Cardiac muscle cell (in vitro differentiated cells and primary cell): ENCODE measurements around the gene KLRB1. TPM values are rescaled to one million over a fixed set of nuclear protein-coding genes. Genes with fewer than 3 reads are reported as not detected.

Experiments
- DNase-seq, 2 donors: peaks; one replicate each; pipeline versions ENCODE4 v3.0.0 to v3.0.0-alpha.2; 2010 to 2017; ENCODE audit warnings: low read depth in 1 of 2, low spot score in 1 of 2
- H3K27ac ChIP-seq: fragments of 200-600 bp; sonication (generic); 2 replicates; pipeline ENCODE4 v1.5.1; 2016
- H3K27me3 ChIP-seq: fragments of 200-600 bp; sonication (generic); 2 replicates; pipeline ENCODE4 v1.6.0; 2016; ENCODE audit warnings: control low read depth
- H3K36me3 ChIP-seq: fragments of 200-600 bp; sonication (generic); 2 replicates; pipeline ENCODE4 v1.5.1; 2016; ENCODE audit warnings: control low read depth
- H3K4me1 ChIP-seq: fragments of 200-600 bp; sonication (generic); 2 replicates; pipeline ENCODE4 v1.8.1; 2017; ENCODE audit warnings: low read depth, mild to moderate bottlenecking, mixed run types
- H3K4me3 ChIP-seq: fragments of 200-600 bp; sonication (generic); 2 replicates; pipeline ENCODE4 v1.5.1; 2016; ENCODE audit warnings: mild to moderate bottlenecking
- H3K9me3 ChIP-seq: fragments of 200-600 bp; sonication (generic); 2 replicates; pipeline ENCODE4 v1.5.1; 2017; ENCODE audit warnings: low read depth, mild to moderate bottlenecking, control low read depth
- polyA plus RNA-seq: library from polyadenylated mRNA; unstranded; fragments of >200 nt; fragmentation: Nextera tagmentation; extraction: Ambion mirVana; gene quantifications from 2 replicates; pipeline ENCODE4 v1.2.1, GENCODE V29; 2016
- total RNA-seq: library from RNA; depleted of rRNA; stranded (reverse); fragments of >200 nt; gene quantifications from 2 replicates; pipeline ENCODE4 v1.2.3, GENCODE V29; 2016
- TF ChIP-seq, protein P1 (sequence below): IDR thresholded peaks from 2 replicates; pipeline ENCODE4 v1.5.1; 2012; ENCODE audit warnings: low read depth, mild to moderate bottlenecking, low read length

Gene KLRB1
- total RNA-seq: not detected in 2 replicates
- polyA plus RNA-seq: not detected in 2 replicates

DNA sequence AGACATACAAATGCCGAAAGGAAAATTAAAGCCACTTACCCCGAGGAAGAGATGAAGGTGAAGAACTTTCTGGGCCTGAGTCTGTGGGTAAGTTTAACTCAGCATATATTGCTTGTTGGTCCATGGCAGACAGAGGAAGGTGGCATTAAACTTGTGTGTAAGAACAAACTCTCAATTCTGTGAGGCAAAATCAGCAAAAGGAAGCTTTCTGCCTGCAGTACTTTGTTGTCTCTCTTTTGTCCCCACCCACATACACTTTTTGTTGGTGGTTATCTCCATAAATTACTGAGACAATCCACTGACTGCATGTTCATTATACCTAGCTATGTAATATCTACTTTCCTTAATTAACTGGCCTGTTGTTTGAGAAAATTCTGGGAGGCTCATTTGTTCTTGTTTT, at the start of gene KLRB1:
Gene KLRB1 (minus strand): TSS at position 201 of the 400 bp plus-strand sequence. CDS start 77 bp downstream, at position 124.
- no peak within 1 kb of the TSS for H3K4me3 ChIP-seq
- DNase-seq: no peak
- TF ChIP-seq, protein P1, sequence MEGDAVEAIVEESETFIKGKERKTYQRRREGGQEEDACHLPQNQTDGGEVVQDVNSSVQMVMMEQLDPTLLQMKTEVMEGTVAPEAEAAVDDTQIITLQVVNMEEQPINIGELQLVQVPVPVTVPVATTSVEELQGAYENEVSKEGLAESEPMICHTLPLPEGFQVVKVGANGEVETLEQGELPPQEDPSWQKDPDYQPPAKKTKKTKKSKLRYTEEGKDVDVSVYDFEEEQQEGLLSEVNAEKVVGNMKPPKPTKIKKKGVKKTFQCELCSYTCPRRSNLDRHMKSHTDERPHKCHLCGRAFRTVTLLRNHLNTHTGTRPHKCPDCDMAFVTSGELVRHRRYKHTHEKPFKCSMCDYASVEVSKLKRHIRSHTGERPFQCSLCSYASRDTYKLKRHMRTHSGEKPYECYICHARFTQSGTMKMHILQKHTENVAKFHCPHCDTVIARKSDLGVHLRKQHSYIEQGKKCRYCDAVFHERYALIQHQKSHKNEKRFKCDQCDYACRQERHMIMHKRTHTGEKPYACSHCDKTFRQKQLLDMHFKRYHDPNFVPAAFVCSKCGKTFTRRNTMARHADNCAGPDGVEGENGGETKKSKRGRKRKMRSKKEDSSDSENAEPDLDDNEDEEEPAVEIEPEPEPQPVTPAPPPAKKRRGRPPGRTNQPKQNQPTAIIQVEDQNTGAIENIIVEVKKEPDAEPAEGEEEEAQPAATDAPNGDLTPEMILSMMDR: no peak
- H3K27ac ChIP-seq: no peak within 1 kb of the TSS
- no peaks in the 10 kb centered on the region for H3K9me3 ChIP-seq
- H3K27me3 ChIP-seq: no peaks in the 10 kb centered on the region
- no peaks in the 10 kb centered on the region for H3K4me1 ChIP-seq
- H3K36me3 ChIP-seq: no peaks in the 10 kb centered on the region

DNA sequence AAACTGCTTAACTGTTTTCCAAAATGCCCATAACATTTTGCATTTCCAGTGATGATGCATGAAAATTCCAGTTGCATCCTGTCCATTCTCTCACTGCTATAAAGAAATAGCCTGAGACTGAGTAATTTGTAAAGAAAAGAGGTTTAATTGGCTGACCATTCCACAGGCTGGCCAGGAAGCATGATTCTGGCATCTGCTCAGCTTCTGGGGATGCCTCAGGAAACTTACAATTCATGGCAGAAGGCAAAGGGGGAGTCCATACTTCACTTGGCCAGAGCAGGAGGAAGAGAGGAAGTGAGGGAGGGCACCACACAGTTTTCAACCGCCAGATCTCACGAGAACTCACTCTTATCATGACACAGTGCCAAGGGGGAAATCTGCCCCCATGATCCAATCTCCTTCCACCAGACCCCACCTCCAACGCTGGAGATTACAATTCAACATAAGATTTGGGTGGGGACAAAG, 43.6 kb upstream of the KLRB1 start:
- DNase-seq: peak in 1 of 2 donors; percentile 76
- no peak overlapping the region for H3K27ac ChIP-seq

DNA sequence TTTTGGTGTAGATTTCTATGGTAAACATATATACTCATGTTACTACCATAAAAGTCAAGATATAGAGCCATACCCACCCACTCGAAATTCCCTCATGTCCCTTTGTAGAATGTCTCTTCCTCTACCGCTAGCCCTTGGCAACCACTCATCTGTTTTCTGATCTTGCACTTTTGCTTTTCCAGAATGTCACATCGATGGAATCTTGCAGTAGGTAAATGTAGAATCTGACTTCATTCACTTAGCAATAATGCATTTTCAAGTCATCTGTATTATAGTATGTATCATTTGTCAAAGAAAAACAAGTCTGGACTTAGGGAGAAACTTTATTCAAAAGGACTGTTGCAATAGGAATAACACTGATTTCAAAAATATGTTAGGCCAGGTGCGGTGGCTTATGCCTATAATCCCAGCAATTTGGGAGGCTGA, 42.4 kb upstream of the KLRB1 start:
- no peak for DNase-seq
- TF ChIP-seq, protein P1: no peak
- H3K9me3 ChIP-seq: no peaks in the 10 kb centered on the region
- H3K36me3 ChIP-seq: peaks cover 4% of the 10 kb centered on the region
- H3K27me3 ChIP-seq: no peaks in the 10 kb centered on the region
- H3K4me1 ChIP-seq: peaks cover 14% of the 10 kb centered on the region
- H3K27ac ChIP-seq: peak overlapping the region; percentile 87
- H3K4me3 ChIP-seq: peak overlapping the region; percentile 55

More for the DNA sequence above, 43.6 kb upstream of the KLRB1 start:
- TF ChIP-seq, protein P1: no peak
- Histone ChIP-seq H3K4me3 (no peak overlapping the region), H3K36me3 (peaks cover 12% of the 10 kb centered on the region), H3K27me3 (no peaks in the 10 kb centered on the region), H3K4me1 (peaks cover 14% of the 10 kb centered on the region), H3K9me3 (no peaks in the 10 kb centered on the region)

DNA sequence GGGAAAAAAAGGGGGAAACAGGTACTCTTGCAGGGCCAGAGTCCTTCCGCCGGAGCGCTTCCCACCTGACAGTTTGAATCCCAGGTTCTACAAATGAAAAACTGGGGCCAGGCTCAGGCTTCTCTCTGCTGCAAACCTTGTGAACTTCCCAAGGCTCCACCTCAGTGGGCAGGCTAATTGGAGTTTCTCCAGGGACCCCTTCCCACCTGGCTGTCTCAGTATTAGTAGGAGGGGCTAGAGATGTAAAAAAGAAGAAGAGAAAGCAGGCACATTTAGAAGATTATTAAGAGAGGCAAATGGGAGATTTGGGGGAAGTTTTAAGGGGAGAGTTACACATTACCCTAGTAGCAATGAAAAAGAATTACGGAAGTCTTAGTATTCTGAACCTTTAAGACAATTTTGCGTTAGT, 41.8 kb upstream of the KLRB1 start:
- TF ChIP-seq, protein P1: no peak
- peak in 1 of 2 donors; percentile 19 for DNase-seq

DNA sequence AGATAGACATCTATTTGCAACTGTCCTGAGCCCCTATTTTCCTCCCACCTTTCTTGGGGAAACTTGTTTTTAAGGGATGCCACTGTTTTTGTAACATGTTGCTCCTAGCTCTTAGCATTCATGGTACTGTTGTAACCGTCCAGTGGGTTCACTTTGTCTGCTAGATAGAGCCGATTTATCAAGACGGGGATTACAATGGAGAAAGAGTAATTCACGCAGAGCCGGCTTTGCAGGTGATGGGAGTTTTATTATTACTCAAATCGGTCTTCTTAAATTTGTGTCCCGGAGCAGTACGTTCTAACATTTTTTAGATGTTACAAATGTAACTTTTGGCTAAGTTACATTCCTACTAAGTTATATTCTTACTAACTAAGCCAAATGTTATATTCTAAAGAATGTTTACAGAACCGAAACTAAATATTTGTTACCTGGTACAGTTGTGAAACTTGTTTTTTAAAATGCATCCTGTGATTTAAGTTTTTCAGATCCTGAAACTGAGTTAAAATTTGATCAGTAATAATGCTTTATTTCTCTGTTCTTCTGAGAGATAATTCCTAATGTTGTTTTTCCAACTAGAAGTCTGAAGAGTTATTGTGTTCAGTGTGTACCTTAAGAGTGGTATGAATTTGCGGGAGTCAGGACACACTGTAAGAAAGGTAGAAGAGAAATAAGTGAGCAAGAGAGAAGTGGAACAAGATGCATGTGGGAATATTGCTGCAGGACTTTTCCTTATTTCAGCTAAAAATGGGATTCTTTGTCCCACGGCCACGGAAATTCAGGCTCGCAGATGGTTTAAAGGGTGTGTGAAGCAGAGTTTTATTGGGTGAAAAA, 41.2 kb upstream of the KLRB1 start:
- TF ChIP-seq, protein P1: no peak
- Histone ChIP-seq H3K4me1 (peaks cover 14% of the 10 kb centered on the region), H3K27ac (peak overlapping the region; percentile 87), H3K9me3 (no peaks in the 10 kb centered on the region), H3K27me3 (no peaks in the 10 kb centered on the region), H3K4me3 (peak overlapping the region; percentile 55), H3K36me3 (no peaks in the 10 kb centered on the region)
- no peak for DNase-seq

More for the DNA sequence above, 41.8 kb upstream of the KLRB1 start:
- Histone ChIP-seq H3K27me3 (no peaks in the 10 kb centered on the region), H3K4me3 (peak overlapping the region; percentile 55), H3K9me3 (no peaks in the 10 kb centered on the region), H3K36me3 (peaks cover 2% of the 10 kb centered on the region), H3K27ac (peak overlapping the region; percentile 87), H3K4me1 (peaks cover 14% of the 10 kb centered on the region)
